ENCODE measurements around the gene KRT32. TPM values are rescaled to one million over a fixed set of nuclear protein-coding genes. Genes with fewer than 3 reads are reported as not detected.
"Not testable (repeated sequence)": the region's sequence is repeated elsewhere in the genome, so short reads cannot be mapped to it uniquely, and the experiment has no call there.

The KRT32 gene
- total RNA-seq, 1 experiment from 2014 or later: 0.06 TPM

DNA sequence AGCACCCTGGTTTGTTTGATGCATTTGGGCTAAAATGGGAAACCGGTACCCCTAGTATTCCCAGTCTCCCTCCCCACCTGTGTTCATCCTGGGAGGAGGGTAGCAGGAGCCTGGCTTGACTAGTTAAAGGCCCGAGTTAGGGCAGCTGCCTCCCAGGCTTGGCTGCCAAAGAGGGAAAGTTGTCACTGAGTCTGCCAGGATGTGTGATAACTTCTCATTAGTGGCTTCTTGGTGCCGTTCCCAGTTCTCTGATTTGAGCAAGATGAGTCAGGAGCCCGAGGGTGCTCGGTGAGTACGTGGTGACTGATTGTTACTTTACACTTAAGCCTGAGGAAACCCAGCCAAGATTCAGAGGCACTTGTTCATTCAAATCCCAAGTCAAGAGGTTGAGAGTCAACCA is 2.5 kb downstream of the KRT32 start:
- DNase-seq (ENCODE audit: low read depth): peak; percentile 96

DNA sequence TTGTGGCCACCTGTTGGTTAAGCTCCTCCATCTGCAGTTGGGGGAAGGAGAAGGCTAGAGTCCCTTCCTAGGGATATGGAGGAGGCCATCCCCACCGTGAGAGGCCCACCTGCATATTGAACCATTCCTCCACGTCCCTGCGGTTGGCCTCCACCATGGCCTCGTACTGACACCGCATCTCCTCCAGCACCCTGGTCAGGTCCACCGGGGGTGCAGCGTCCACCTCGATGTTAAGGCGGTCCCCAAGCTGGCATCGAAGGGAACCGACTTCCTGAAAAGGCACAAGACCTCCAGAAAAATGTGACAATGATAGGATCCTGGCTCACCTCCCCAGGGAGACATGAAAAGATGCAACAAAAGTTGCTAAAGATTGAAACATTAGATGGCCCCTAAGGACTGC is 3.0 kb downstream of the KRT32 start:
- no peak for DNase-seq (ENCODE audit: low read depth)

DNA sequence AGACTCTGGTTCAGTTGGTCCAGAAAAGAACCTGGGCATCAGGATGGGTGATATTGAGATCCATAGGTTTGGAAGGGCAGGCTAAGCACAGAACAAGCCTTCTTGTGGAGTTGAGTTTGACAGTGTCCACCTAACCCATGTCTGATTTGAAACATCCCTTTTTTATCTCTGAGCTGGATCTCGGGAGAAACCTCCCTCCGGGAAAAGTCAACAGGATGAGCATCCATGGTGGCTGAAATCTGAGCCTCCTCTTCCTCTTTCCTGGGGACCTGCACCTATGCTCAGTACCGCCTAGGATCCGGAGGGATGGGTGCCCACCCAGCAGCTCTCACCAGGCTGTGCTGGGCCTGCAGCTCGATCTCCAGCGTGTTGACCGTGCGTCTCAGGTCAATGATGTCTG is 3.4 kb downstream of the KRT32 start:
- no peak for DNase-seq (ENCODE audit: low read depth)

DNA sequence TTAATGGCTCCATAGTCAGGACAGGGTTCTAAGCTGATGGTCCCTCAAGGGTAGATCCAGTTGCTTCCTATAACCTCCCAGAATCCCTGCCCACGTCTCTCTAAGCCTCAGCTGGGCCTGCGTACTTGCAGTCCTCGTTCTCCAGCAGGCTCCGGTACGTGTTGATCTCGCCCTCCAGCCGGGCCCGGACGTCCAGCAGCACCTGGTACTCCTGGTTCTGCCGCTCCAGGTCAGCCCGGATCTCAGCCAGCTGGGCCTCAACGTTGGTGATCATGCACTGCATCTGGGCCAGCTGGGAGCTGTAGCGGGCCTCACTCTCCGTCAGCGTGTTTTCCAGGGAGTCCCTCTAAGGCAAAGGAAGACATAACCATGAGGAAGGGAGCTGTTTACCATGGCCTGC is 4.5 kb downstream of the KRT32 start:
- no peak for DNase-seq (ENCODE audit: low read depth)

DNA sequence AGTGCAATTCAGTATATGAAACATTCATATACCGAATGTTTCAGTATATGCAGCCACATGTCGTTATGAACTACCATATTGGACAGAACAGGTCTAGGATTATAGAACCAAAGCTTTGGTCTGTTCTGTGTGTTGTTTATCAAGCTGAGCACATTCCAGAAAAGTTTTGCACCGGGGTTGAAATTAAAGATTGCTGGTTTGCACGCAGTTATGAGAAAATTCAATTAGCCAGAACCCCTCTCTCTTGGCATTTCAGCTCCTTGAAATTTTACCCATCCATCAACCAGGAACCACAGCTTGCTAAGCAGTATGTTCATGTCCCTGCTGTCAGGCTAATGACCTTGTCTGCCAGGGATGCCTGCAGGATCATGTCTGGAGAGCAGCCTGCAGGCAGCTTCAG is 9.5 kb downstream of the KRT32 start:
- DNase-seq (ENCODE audit: low read depth): no peak

DNA sequence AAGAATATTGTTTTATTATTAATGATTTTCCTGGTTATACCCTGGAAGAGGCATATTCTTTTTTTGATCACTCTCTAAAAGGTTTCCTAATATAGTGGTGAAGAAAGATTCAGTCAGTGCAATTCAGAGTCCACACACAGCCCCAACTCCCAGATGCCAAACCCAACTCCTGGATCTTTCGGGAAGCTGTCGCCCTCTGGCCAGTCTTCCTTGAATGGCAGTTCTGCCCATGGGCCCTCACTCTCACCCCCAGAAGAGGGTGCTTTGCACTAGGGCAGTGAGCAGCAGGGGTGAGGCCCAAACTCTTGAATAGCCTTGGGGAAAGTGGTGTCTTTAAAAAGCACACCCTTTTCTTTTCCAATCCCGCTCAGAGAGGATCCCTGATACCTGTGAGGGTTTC is 11.0 kb downstream of the KRT32 start:
- DNase-seq (ENCODE audit: low read depth): peak; percentile 27

DNA sequence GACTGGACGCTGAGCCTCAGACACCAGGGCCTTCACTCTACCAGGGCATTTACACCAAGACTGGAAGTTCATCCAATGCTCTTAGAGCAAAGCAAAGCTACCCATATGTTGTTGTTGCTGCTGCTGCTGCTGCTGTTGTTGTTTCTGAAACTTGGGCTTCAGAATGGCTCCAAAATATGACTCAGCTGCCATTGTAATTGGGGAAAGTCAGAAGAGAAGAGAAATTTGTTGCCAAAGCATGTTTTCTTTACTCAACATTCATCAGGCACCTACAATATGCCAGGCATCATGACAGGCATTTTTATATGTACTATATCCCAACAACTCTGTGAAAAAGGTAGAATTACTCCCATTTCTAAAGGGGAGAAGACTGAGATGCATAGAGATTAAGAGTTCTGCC is 11.9 kb downstream of the KRT32 start:
- no peak for DNase-seq (ENCODE audit: low read depth)

DNA sequence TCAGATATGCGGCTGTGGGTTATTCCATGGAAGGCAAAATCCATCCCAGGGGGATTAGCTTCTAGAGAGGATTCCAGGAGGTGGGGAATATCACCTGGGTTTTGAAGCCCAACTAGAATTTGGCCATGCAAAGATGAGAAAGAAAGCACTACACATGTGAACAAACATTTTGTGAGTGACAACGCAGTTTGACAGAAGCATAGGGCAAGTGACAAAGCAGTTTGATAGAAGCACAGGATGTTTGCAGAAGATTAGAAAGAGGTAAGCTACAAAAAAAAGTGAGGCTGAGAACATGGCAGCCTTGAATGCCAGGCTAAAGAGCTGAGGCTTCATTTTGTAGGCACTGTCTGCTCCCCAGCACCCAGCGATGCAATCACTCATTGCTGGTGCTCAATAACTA is 14.1 kb downstream of the KRT32 start:
- no peak for DNase-seq (ENCODE audit: low read depth)

DNA sequence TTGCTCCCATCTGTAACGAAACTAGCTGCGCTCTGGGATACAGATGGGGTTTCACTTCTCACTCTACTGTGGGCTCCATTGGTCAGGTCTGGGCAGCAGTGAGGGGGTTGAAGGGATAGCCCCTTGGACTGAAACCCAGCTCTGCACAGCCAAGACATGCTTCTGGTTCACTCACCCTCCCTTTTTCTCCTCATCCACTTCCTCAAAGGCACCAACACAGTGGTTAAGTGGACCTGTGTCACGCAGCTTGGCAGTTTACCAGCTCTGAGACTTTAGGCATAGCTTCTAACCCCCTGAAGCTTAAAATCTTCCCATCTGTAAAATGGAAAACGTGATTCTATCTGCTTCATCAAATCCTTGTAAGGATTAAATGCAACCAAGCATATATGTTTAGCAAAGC is 14.9 kb downstream of the KRT32 start:
- DNase-seq (ENCODE audit: low read depth): no peak

DNA sequence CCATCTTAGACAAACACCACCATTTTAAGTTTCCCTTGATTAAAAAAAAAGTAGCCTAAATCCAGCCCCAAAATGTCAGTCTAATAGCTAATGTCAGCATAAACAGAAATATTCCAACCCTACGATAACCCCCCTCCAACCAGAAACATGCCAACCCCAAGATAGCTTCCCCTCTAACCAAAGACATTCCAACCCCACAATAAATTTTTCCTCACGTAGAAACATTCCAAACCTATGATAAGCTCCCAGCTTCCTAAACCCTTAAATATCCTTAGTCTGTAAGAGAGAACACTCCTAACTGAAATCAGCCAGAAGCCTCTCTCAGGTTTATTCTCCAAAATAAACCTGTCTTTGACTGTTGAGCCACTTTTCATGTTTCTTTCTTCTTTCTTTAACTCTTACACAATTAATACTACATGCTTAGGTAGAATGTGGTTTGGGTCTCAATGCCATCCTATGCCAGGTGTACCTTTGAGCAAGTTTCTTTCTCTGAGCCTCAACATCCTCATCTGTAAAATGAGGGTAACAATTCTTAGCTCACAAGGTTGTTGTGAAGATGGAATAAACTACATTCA is 15.9 kb downstream of the KRT32 start:
- DNase-seq (ENCODE audit: low read depth): no peak

DNA sequence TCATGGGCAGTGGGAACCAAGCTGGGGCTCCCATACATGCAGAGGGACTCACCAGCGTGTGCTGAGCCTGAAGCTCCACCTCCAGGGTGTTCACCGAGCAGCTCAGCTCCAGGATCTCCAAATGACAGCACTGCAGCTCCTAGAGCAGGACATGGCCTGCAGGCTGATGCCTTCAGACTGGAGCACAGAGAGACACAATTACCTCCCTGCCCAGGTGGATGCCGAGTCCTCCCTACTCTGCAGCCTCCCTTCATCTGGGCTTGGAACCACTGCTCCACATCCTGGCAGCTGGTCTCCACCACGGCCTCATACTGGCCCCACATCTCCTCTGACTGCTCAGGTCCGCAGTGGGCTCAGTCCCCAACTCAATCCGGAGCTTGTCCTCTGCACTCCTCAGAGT is 18.2 kb downstream of the KRT32 start:
- DNase-seq (ENCODE audit: low read depth): no peak

DNA sequence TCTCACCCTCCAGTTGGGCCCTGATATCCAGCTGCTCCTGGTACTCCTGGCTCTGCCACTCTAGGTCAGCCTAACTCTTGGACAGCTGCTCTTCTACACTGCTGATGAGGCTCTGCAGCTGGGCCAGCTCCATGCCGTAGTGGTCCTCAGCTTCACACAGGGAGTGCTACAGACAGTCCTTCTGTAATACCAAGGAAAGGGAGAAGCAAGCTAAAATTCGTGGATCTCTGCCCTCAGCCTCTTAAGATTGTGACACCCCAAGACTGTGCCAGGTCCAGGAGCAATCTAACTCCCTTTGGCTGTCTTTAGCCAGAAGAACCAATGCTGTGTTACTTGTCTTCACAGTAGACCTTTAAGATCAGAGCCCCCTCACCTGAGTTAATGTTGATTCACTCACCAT is 18.7 kb downstream of the KRT32 start:
- DNase-seq (ENCODE audit: low read depth): no peak

DNA sequence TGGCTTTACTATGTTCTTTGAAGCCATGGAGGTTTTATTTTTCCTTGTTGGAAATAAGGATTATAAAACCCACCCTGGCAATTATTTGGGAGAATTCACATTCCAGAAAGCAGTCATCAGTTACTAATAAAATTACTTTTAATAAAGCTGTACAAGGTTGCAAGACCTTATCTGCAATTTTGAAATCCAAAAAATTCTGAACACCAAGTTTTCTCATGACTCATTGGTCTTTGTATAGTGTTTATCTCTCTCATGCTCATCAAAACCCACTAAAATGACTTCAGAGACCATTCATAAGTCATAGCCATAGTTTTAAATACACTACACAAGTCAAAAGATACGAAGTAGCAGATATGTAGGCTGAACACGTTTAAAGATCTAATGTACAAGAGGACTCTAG is 20.4 kb downstream of the KRT32 start:
- no peak for DNase-seq (ENCODE audit: low read depth)

DNA sequence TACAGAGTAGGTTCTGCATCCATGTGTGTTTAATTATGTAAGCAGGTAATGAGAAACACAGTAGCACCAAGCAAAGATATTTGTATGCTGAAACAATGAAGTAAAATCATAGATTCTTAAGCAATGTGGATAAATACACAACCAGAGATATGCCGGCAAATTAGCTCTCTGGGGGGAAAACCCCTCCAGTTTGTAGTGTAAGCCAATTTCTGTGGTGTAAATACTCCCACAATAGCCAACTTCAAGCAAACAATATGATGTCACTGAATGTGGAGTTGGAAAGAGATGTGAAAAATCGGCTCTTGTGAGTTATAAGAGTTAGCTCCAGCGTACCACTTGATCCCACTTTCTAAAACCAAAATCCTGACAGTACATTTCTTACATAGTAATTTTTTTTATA is 22.5 kb downstream of the KRT32 start:
- DNase-seq (ENCODE audit: low read depth): no peak

DNA sequence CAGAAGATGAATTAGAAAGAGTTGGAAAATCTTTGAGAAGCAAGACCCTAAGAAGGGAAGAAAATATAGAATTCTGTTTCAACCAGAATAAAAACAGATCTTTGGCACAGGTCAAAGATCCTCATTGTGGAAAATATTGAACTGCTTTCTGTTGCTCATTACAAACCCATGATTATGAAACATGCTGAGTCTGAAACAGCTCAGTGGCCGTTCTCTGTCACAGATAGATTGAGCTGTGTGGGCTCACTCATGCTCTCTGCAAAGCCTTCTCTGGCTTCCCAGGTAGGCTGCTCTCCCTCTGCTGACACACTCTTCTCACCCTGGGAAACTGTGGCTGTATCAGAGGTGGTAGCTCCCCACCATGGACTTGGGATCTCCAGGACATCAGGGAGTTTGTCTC is 23.0 kb downstream of the KRT32 start:
- no peak for DNase-seq (ENCODE audit: low read depth)

DNA sequence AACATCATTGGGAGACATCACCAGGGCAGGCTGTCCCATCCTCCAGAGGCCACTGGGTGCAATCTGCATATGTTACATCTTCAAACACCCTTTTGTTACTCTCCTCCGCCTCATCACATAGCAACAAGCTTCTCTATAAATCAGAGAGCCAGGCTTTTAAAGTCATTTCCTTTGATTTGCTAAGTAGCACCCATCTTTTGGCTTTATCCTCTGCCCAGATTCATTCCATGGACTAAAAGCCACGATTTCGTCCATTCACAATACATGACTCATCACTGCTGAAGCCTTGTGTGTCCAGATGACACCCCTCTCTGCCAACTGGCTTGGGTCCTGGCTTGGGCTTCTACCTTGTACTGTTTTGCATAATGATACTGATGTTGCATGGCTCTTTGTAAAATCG is 24.4 kb downstream of the KRT32 start:
- DNase-seq (ENCODE audit: low read depth): no peak

DNA sequence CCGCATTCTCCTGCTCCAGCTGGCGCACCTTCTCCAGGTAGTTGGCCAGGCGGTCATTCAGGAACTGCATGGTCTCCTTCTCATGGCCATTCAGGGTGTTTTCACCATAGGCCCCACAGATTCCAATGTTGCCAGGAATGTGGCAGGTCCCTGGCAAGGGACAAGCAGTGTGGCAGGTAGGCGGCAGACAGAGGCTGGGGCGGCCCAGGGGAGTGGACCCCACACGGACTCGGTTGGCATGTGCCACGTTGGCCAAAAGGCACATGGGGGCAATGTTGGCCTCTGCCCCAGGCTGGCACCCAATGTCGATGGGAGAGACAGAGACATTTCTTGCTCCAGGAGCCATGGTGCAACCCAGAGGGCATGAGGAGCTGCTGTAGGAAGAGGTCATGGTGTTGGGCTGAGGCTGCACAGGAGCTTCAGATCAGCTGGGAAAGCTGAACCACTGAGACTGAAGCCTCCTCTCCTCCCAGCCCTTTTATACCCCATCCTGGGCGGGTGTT is 26.6 kb downstream of the KRT32 start, which contains the start of gene KRT38:
KRT38 (minus strand) TSS at position 453 of the 503 bp plus-strand sequence; CDS start at position 391, 62 bp downstream.
- no peak for DNase-seq (ENCODE audit: low read depth)

DNA sequence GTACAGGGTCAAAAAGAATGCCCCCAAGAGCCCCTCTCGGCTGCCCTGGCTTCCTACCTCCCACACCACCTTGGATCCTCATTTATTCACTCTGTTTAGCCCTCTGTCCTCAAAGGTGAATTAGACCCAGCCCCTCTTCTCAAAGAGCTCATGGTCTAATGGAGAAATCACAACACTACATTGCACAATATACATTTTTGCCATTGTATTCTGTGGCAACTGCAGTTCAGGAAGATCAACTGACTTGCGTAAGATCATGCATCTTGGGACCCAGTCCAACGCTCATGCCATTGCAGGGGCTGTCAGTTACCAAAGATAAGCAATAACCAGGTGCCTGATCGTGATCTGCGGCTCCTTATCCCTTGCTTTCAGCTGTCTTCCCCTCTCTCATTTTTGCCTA is 27.8 kb downstream of the KRT32 start:
- DNase-seq (ENCODE audit: low read depth): no peak

DNA sequence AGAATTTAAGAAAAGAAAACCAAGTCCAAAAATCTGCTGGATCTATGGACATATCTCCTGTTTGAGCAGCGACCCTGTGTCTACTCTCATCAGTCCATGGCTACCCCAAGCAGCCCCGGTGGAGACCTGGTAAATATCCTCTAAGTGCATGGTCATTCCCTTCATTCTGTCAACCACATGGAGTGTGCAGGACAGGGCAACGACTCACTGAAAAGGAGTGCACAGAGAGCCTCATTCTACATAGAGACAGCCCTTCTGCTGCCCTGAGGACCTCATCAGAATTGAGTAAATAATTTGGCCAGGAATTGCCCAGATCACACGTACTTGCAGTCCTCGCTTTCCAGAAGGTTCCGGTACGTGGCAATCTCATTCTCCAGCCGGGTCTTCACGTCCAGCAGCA is 29.4 kb downstream of the KRT32 start:
- DNase-seq (ENCODE audit: low read depth): no peak

DNA sequence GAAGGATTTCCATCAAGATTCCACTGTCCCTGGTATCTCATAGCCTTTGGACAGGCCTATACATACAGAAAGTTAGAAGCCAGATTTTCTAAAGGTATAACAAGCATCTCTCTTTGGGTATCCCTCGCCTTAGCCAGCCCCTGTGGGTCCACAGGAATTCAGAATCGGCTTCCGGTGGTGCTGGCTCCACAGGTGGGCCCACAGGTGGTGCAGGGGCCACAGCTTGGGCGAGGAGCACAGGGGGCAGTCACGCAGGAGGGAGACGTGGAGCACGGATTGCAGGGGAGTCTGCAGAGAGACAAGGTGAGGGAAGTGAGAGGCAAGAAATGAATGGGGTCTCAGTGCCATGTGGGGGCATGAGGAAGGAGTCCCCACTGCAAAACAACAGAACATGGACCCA is 29.9 kb downstream of the KRT32 start:
- no peak for DNase-seq (ENCODE audit: low read depth)

DNA sequence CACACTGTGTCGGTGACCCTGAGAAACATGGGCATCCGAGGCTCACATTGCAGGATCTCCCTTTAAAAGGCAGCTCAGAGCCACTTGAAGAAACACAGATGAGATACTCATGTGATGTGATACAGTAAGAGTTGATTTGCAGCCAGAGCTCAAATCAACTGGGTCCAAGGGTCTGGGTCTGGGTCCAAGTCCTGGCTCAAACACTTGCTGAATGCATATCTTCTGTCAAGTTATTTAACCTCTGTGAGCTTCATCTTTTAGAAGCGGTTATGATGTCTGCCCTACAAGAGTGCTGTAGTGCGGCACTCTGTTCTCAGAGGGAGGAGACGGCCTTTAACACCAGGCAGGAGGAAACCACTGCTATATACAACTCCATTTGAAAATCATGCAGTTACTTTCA is 32.8 kb downstream of the KRT32 start:
- no peak for DNase-seq (ENCODE audit: low read depth)

DNA sequence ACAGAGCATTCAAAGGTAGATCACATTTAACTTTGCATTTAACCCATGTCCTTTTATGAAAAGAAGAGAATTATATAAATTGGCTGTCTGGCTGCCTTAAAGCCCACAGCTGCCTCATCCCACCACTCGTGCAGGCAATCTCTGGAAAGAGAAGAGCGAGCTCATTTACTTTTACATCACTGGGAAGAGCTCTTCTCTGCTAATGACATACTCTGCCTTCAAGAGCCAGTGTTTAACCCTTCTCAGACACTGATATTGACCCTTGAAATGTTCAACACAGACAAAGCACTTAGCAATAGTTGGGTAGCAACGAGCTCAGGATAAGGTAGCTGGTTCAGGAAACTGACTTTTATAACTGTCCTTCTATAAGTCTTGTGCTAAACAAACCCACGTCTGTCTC is 33.2 kb downstream of the KRT32 start:
- DNase-seq (ENCODE audit: low read depth): no peak

DNA sequence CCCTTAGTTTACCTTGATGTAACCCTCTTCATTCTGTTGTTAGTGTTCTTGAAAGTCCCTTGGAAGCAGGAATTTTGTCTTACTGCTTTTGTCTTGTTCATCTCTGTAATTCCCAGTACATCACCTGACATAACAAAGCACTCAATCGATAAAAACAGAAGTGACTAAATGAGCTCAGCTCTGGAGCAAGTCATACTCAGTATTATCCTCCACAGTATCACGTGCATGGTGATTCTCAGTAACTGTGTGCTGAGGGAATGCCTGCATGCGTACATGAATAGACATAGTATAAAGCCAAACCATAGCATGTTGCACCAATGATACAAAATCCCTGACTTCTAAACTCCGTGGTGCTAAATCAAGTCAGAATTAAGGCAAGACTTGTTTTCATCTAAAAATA is 33.6 kb downstream of the KRT32 start:
- DNase-seq (ENCODE audit: low read depth): no peak

DNA sequence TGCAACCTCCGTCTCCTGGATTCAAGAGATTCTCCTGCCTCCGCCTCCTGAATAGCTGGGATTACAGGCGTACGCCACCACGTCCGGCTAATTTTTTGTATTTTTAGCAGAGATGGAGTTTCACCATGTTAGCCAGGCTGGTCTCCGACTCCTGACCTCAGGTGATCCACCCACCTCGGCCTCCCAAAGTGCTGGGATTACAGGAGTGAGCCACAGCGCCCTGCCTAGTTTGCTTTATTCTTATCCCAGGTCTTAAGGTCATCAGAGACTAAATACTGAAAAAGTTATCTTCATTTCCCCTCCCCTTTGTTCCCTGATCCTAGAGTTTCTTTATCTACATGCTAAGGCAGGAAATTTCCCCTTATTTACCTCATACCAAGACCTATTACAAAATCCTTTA is 36.8 kb downstream of the KRT32 start:
- not testable (repeated sequence) for DNase-seq (ENCODE audit: low read depth)
